IMR-90 (cell line): Measurements from ENCODE around the gene NENF. TPM values are rescaled to one million over a fixed set of nuclear protein-coding genes. Genes with fewer than 3 reads are reported as not detected.

Source experiments
- ATAC-seq: fragments of 200-7000 bp; cut with Tn5 transposase; 2 replicates; pipeline ENCODE4 v1.9.1; 2020; ENCODE audit warnings: low read depth, mild to moderate bottlenecking, moderate library complexity
- BruUV-seq: library from RNA; stranded (reverse); fragments of 400-500 nt; replicated peaks from 2 replicates; lab custom pipeline; 2021; lab: Mats Ljungman, UMichigan
- CTCF ChIA-PET: fragments of 300-600 bp; formaldehyde crosslinking; extraction: SDS; loops from one replicate; lab custom pipeline; 2021; ENCODE audit warnings: antibody characterized with exemption; lab: Yijun Ruan, JAX
- POLR2A ChIA-PET: fragments of 300-600 bp; sonication (Branson Sonifier 250); formaldehyde crosslinking; loops from one replicate; lab custom pipeline; 2022; ENCODE audit warnings: antibody characterized with exemption; ENCODE audit not compliant: unreplicated experiment; lab: Charles Lee
- DNase-seq: peaks from one replicate; pipeline ENCODE4 v3.0.0; 2013
- H2AFZ ChIP-seq: replicated peaks from 2 replicates; pipeline ENCODE3; 2013; ENCODE audit warnings: low read length, mild to moderate bottlenecking; ENCODE audit not compliant: poor library complexity
- H2AK5ac ChIP-seq: 2 replicates; pipeline ENCODE4 v1.6.1; 2013; ENCODE audit warnings: low read depth, low read length, inconsistent platforms
- H2AK9ac ChIP-seq: replicated peaks from 2 replicates; pipeline ENCODE3; 2013; ENCODE audit warnings: mild to moderate bottlenecking, low read depth, low read length, moderate library complexity; ENCODE audit not compliant: poor library complexity
- H2BK120ac ChIP-seq: 2 replicates; pipeline ENCODE4 v1.6.1; 2013; ENCODE audit warnings: low read depth, low read length, inconsistent platforms
- H2BK15ac ChIP-seq: 3 replicates; pipeline ENCODE4 v1.6.1; 2013; ENCODE audit warnings: low read depth, low read length, inconsistent platforms
- H2BK20ac ChIP-seq: 2 replicates; pipeline ENCODE4 v1.6.1; 2013; ENCODE audit warnings: low read depth, mild to moderate bottlenecking, inconsistent platforms, low read length, moderate library complexity
- H2BK5ac ChIP-seq: 2 replicates; pipeline ENCODE4 v1.6.1; 2013; ENCODE audit warnings: mild to moderate bottlenecking, low read depth, low read length, inconsistent platforms; ENCODE audit not compliant: poor library complexity, severe bottlenecking
- H3K14ac ChIP-seq: replicated peaks from 2 replicates; pipeline ENCODE4 v1.6.1; 2013; ENCODE audit warnings: low read depth, low read length, inconsistent platforms
- H3K18ac ChIP-seq: 2 replicates; pipeline ENCODE4 v1.6.1; 2013; ENCODE audit warnings: low read depth, low read length, control low read depth
- H3K23ac ChIP-seq: 2 replicates; pipeline ENCODE4 v1.6.1; 2013; ENCODE audit warnings: low read depth, low read length, inconsistent platforms
- H3K27ac ChIP-seq: 2 replicates; pipeline ENCODE4 v1.5.1; 2013; ENCODE audit warnings: mild to moderate bottlenecking, control low read depth, low read length; ENCODE audit not compliant: insufficient read depth
- H3K27me3 ChIP-seq: 2 replicates; pipeline ENCODE4 v1.6.1; 2013; ENCODE audit warnings: low read length; ENCODE audit not compliant: control insufficient read depth, insufficient read depth
- H3K36me3 ChIP-seq: 2 replicates; pipeline ENCODE4 v1.6.1; 2013; ENCODE audit warnings: low read length, mixed read lengths; ENCODE audit not compliant: control insufficient read depth, insufficient read depth
- H3K4ac ChIP-seq: 2 replicates; pipeline ENCODE4 v1.6.1; 2013; ENCODE audit warnings: low read depth, low read length, inconsistent platforms
- H3K4me1 ChIP-seq: 2 replicates; pipeline ENCODE4 v1.6.1; 2013; ENCODE audit warnings: low read length, mixed read lengths; ENCODE audit not compliant: control insufficient read depth, insufficient read depth
- H3K4me2 ChIP-seq: 2 replicates; pipeline ENCODE4 v1.6.1; 2013; ENCODE audit warnings: low read depth, mild to moderate bottlenecking, control low read depth, low read length, moderate library complexity
- H3K4me3 ChIP-seq: 2 replicates; pipeline ENCODE4 v1.5.1; 2013; ENCODE audit warnings: low read depth, mild to moderate bottlenecking, control low read depth, low read length, moderate library complexity; ENCODE audit not compliant: insufficient read depth
- H3K56ac ChIP-seq: 2 replicates; pipeline ENCODE4 v1.6.1; 2013; ENCODE audit warnings: low read length, inconsistent platforms; ENCODE audit not compliant: insufficient read depth; ENCODE audit errors: extremely low read depth
- H3K79me1 ChIP-seq, 2 experiments: 2 replicates each; pipeline ENCODE4 v1.6.1; 2013; ENCODE audit warnings: low read length in 2 of 2, inconsistent platforms in 1 of 2, low read depth in 1 of 2
- H3K9ac ChIP-seq: 2 replicates; pipeline ENCODE4 v1.6.1; 2013; ENCODE audit warnings: low read depth, low read length, control low read depth
- H3K9me1 ChIP-seq: 2 replicates; pipeline ENCODE4 v1.6.1; 2013; ENCODE audit warnings: low read length, inconsistent platforms; ENCODE audit not compliant: insufficient read depth
- H3K9me3 ChIP-seq: 2 replicates; pipeline ENCODE4 v1.6.1; 2013; ENCODE audit warnings: low read length; ENCODE audit not compliant: control insufficient read depth, insufficient read depth
- H4K20me1 ChIP-seq: 2 replicates; pipeline ENCODE4 v1.6.1; 2013; ENCODE audit warnings: low read length, inconsistent platforms; ENCODE audit not compliant: insufficient read depth
- H4K5ac ChIP-seq: 2 replicates; pipeline ENCODE4 v1.6.1; 2013; ENCODE audit warnings: mild to moderate bottlenecking, low read depth, low read length, control low read depth
- H4K8ac ChIP-seq, 2 experiments: 2 replicates each; pipeline ENCODE4 v1.6.1; 2013; ENCODE audit warnings: low read depth in 2 of 2, low read length in 2 of 2, control low read depth in 1 of 2, inconsistent platforms in 1 of 2
- H4K91ac ChIP-seq: 2 replicates; pipeline ENCODE4 v1.6.1; 2013; ENCODE audit warnings: low read depth, low read length, inconsistent platforms; ENCODE audit not compliant: insufficient read depth
- CEBPB ChIP-seq: IDR thresholded peaks from 2 replicates; pipeline ENCODE4 v1.6.1; 2012; ENCODE audit warnings: low read depth, low read length, improper control_type of control experiment
- FOS ChIP-seq: fragments of 150-350 bp; IDR thresholded peaks from 2 replicates; pipeline ENCODE4 v1.6.1; 2016; ENCODE audit warnings: low read depth, low read length
- MAFK ChIP-seq: IDR thresholded peaks from 2 replicates; pipeline ENCODE4 v1.6.1; 2012; ENCODE audit warnings: low read depth, low read length, improper control_type of control experiment
- MAZ ChIP-seq: IDR thresholded peaks from 2 replicates; pipeline ENCODE4 v1.6.1; 2012; ENCODE audit warnings: low read depth, mild to moderate bottlenecking, low read length, improper control_type of control experiment, moderate library complexity, borderline replicate concordance
- MXI1 ChIP-seq: IDR thresholded peaks from 2 replicates; pipeline ENCODE4 v1.6.1; 2012; ENCODE audit warnings: low read depth, mild to moderate bottlenecking, low read length, moderate library complexity, borderline replicate concordance
- NFE2L2 ChIP-seq: fragments of 150-350 bp; IDR thresholded peaks from 2 replicates; pipeline ENCODE4 v1.6.1; 2016; ENCODE audit warnings: low read depth, mild to moderate bottlenecking, low read length
- RAD21 ChIP-seq: IDR thresholded peaks from 2 replicates; pipeline ENCODE4 v1.6.1; 2012; ENCODE audit warnings: low read length, improper control_type of control experiment
- RCOR1 ChIP-seq: IDR thresholded peaks from 2 replicates; pipeline ENCODE4 v1.6.1; 2012; ENCODE audit warnings: mild to moderate bottlenecking, low read length, improper control_type of control experiment; ENCODE audit not compliant: insufficient replicate concordance
- SMC3 ChIP-seq: fragments of 150-350 bp; IDR thresholded peaks from 2 replicates; pipeline ENCODE4 v1.6.1; 2016; ENCODE audit warnings: low read depth, mild to moderate bottlenecking, antibody characterized with exemption, low read length, moderate library complexity
- WGBS, 2 experiments: methylation state at CpG; one replicate each; pipeline versions ENCODE4 v1.1.5 to v1.1.7; 2013; ENCODE audit warnings: missing lambda C conversion rate in 2 of 2; ENCODE audit not compliant: insufficient read length in 1 of 2; ENCODE audit errors: extremely low coverage in 2 of 2; 5-methylcytosine and 5-hydroxymethylcytosine counted together
- dilution Hi-C: fragments of 300-500 bp; cut with HindIII; formaldehyde crosslinking; loops from one replicate; pipeline ENCODE4 v1.14.3; 2018; ENCODE audit warnings: low sequenced_read_pairs; ENCODE audit not compliant: unreplicated experiment
- in situ Hi-C: fragments of 300-500 bp; cut with MboI; formaldehyde crosslinking; loops from 3 replicates; pipeline ENCODE4 v1.14.3; 2019; ENCODE audit warnings: low sequenced_read_pairs, inconsistent platforms, mixed read lengths
- intact Hi-C: fragments of 100-400 bp; cut with micrococcal nuclease; formaldehyde crosslinking; loops from 2 replicates; pipeline ENCODE4 v1.10.0; 2022
- polyA plus RNA-seq, 3 experiments: library from polyadenylated mRNA; depleted of rRNA; stranded (reverse); fragments of >200 nt; gene quantifications; 2 replicates each; pipeline ENCODE4 v1.2.3, GENCODE V29; 2012; ENCODE audit warnings: low replicate concordance in 1 of 3
- total RNA-seq: library from RNA; depleted of rRNA; stranded (reverse); fragments of >200 nt; gene quantifications from 2 replicates; pipeline ENCODE4 v1.2.3, GENCODE V29; 2012
- TF ChIP-seq, protein P1 (sequence below): fragments of 150-350 bp; IDR thresholded peaks from 2 replicates; pipeline ENCODE4 v1.6.1; 2017; ENCODE audit warnings: mild to moderate bottlenecking, antibody characterized with exemption, low read length, low read depth
- TF ChIP-seq, protein P2 (sequence below): fragments of 150-350 bp; IDR thresholded peaks from 2 replicates; pipeline ENCODE4 v1.6.1; 2016; ENCODE audit warnings: low read depth, mild to moderate bottlenecking, low read length, moderate library complexity, borderline replicate concordance
- TF ChIP-seq, protein P3 (sequence below): conservative IDR thresholded peaks from 2 replicates; pipeline ENCODE4 v1.5.1; 2012; ENCODE audit warnings: mild to moderate bottlenecking, low read depth, low read length, improper control_type of control experiment

The NENF gene
- total and polyA plus RNA-seq, 2 of the 4 experiments (the other 2 are of a cell fraction): 16.0 to 40.4 TPM

DNA sequence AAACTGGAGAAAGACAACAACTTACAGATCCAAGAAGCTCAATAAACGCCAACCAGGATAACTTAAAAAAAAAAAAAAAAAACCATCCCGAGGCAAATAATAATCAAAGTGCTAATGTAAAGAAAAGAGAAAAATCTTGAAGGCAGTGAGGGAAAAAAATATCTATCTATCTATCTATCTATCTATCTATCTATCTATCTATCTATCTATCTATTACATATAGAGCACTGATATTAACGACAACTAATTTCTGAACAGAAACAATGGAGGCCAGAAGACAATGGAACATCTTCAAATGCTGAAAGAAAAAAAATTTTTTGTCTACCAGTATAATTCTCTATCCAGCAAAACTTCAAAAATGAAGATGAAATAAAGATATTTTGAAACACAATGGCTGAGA, 36.1 kb upstream of the NENF start:
- Histone ChIP-seq H3K4me2 (no peak overlapping the region), H3K4ac (no peak overlapping the region), H3K27ac (no peak overlapping the region), H3K36me3 (no peaks in the 10 kb centered on the region), H2BK15ac (no peak overlapping the region), H2BK20ac (no peak overlapping the region), H3K14ac (no peak overlapping the region), H3K79me1 (0 out of 4 replicates have a peak, but pooled peaks cover 0 to 5% of the 10 kb centered on the region in 2 experiments), H2BK120ac (no peak overlapping the region), H4K5ac (no peak overlapping the region), H3K4me3 (no peak overlapping the region), H3K23ac (no peak overlapping the region), H3K56ac (no peak overlapping the region), H4K20me1 (no peaks in the 10 kb centered on the region), H3K27me3 (no peaks in the 10 kb centered on the region), H3K9ac (no peak overlapping the region), H2AK9ac (no peak overlapping the region), H3K9me1 (no peaks in the 10 kb centered on the region), H3K4me1 (no peaks in the 10 kb centered on the region), H3K18ac (no peak overlapping the region), H4K8ac (no peak overlapping the region), H2BK5ac (no peak overlapping the region), H4K91ac (no peak overlapping the region), H2AFZ (no peak overlapping the region), H3K9me3 (no peaks in the 10 kb centered on the region; the same call in 1 of the 2 replicates), H2AK5ac (no peak overlapping the region)
- ChIA-PET POLR2A (no interaction called here), CTCF (interaction anchor here (0.7 kb wide), 1 partner anchor 128 kb away, joined by 4 read pairs; no protein-coding TSS in a partner anchor)
- TF ChIP-seq CEBPB (no peak), MAFK (no peak), RAD21 (no peak), FOS (no peak), MXI1 (no peak), NFE2L2 (no peak), RCOR1 (no peak), SMC3 (no peak), MAZ (no peak)
- TF ChIP-seq, protein P1, sequence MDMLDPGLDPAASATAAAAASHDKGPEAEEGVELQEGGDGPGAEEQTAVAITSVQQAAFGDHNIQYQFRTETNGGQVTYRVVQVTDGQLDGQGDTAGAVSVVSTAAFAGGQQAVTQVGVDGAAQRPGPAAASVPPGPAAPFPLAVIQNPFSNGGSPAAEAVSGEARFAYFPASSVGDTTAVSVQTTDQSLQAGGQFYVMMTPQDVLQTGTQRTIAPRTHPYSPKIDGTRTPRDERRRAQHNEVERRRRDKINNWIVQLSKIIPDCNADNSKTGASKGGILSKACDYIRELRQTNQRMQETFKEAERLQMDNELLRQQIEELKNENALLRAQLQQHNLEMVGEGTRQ: no peak
- TF ChIP-seq, protein P2, sequence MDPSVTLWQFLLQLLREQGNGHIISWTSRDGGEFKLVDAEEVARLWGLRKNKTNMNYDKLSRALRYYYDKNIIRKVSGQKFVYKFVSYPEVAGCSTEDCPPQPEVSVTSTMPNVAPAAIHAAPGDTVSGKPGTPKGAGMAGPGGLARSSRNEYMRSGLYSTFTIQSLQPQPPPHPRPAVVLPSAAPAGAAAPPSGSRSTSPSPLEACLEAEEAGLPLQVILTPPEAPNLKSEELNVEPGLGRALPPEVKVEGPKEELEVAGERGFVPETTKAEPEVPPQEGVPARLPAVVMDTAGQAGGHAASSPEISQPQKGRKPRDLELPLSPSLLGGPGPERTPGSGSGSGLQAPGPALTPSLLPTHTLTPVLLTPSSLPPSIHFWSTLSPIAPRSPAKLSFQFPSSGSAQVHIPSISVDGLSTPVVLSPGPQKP: no peak
- TF ChIP-seq, protein P3, sequence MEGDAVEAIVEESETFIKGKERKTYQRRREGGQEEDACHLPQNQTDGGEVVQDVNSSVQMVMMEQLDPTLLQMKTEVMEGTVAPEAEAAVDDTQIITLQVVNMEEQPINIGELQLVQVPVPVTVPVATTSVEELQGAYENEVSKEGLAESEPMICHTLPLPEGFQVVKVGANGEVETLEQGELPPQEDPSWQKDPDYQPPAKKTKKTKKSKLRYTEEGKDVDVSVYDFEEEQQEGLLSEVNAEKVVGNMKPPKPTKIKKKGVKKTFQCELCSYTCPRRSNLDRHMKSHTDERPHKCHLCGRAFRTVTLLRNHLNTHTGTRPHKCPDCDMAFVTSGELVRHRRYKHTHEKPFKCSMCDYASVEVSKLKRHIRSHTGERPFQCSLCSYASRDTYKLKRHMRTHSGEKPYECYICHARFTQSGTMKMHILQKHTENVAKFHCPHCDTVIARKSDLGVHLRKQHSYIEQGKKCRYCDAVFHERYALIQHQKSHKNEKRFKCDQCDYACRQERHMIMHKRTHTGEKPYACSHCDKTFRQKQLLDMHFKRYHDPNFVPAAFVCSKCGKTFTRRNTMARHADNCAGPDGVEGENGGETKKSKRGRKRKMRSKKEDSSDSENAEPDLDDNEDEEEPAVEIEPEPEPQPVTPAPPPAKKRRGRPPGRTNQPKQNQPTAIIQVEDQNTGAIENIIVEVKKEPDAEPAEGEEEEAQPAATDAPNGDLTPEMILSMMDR: no peak
- no CpG with 5 or more reads among the region's 3 CpGs for WGBS, 2 experiments
- DNase-seq: no peak
- BruUV-seq: no TSS peak
- ATAC-seq: no peak
- intact Hi-C loops (no loop called here), dilution Hi-C loops (no loop called here), in situ Hi-C loops (no loop called here)
